Stimulated activated CD4-positive, alpha-beta T cell treated with anti-CD3 and anti-CD28 coated beads, Interleukin-4, amount 100 ng/mL, for 24 hours (primary cell): ENCODE measurements around the gene GLRA2.

Experiments used
- DNase-seq: peaks from one replicate; pipeline ENCODE4 v3.0.0-alpha.2; 2020

The GLRA2 gene

GRCh38 chrX:14717949-14718348 lies 188.6 kb downstream of the GLRA2 start:
- DNase-seq, result no peak

GRCh38 chrX:14718403-14718802 lies 189.1 kb downstream of the GLRA2 start:
- DNase-seq, result no peak

GRCh38 chrX:14729058-14729457 lies 199.7 kb downstream of the GLRA2 start:
- no peak for DNase-seq

- DNase-seq, result no peak
Observed at GRCh38 chrX:14738643-14739042, 209.3 kb downstream of the GLRA2 start.

- DNase-seq, result no peak
Observed at GRCh38 chrX:14753441-14753840, 224.1 kb downstream of the GLRA2 start.

GRCh38 chrX:14758029-14758491 lies 228.7 kb downstream of the GLRA2 start:
- no peak for DNase-seq

- no peak for DNase-seq
Observed at GRCh38 chrX:14775416-14775815, 246.1 kb downstream of the GLRA2 start.

GRCh38 chrX:14776901-14777300 lies 247.6 kb downstream of the GLRA2 start:
- no peak for DNase-seq

- DNase-seq, result no peak
Observed at GRCh38 chrX:14777525-14777924, 248.2 kb downstream of the GLRA2 start.

GRCh38 chrX:14779580-14779979 lies 250.2 kb downstream of the GLRA2 start:
- DNase-seq, result no peak
